Stimulated activated naive CD8-positive, alpha-beta T cell treated with anti-CD3 and anti-CD28 coated beads, Interleukin-15, amount 100 ng/mL, for 72 hours (primary cell): ENCODE data around the gene LRPAP1.
"Not testable (repeated sequence)": the region's sequence is repeated elsewhere in the genome, so short reads cannot be mapped to it uniquely, and the experiment has no call there.

Experiments
- ATAC-seq: fragments of 150-1000 bp; cut with Tn5 transposase; 2 replicates; pipeline ENCODE4 v1.10.0; 2021; ENCODE audit warnings: mild to moderate bottlenecking, moderate library complexity
- DNase-seq, 2 donors: peaks; one replicate each; pipeline ENCODE4 v3.0.0; 2021 to 2022
- H3K27ac Mint-ChIP-seq, 2 donors: one replicate each; pipeline ENCODE4 v1.8.0; 2022; ENCODE audit warnings: mild to moderate bottlenecking in 2 of 2, mixed read lengths in 2 of 2, moderate library complexity in 2 of 2
- H3K27me3 Mint-ChIP-seq: one replicate; pipeline ENCODE4 v1.8.0; 2022; ENCODE audit warnings: mixed read lengths
- H3K4me1 Mint-ChIP-seq: one replicate; pipeline ENCODE4 v1.8.0; 2022; ENCODE audit warnings: mild to moderate bottlenecking, mixed read lengths
- H3K4me3 Mint-ChIP-seq, 2 donors: one replicate each; pipeline ENCODE4 v1.8.0; 2022; ENCODE audit warnings: mild to moderate bottlenecking in 2 of 2, mixed read lengths in 2 of 2, moderate library complexity in 1 of 2
- H3K9me3 Mint-ChIP-seq, 2 donors: one replicate each; pipeline ENCODE4 v1.8.0; 2022; ENCODE audit warnings: mixed read lengths in 2 of 2

Gene LRPAP1

GRCh38 chr4:3570923-3571322 lies 38.7 kb upstream of the LRPAP1 start:
- not testable (repeated sequence) for H3K27me3 Mint-ChIP-seq, H3K27ac Mint-ChIP-seq

GRCh38 chr4:3569611-3570010 lies 37.4 kb upstream of the LRPAP1 start:
- H3K9me3 Mint-ChIP-seq, H3K4me3 Mint-ChIP-seq, H3K27me3 Mint-ChIP-seq, DNase-seq, H3K4me1 Mint-ChIP-seq, ATAC-seq, H3K27ac Mint-ChIP-seq: not testable (repeated sequence)

More at GRCh38 chr4:3570923-3571322, 38.7 kb upstream of the LRPAP1 start:
- not testable (repeated sequence) for H3K4me1 Mint-ChIP-seq, H3K9me3 Mint-ChIP-seq, ATAC-seq, H3K4me3 Mint-ChIP-seq, DNase-seq

GRCh38 chr4:3566701-3567100 lies 34.5 kb upstream of the LRPAP1 start:
- not testable (repeated sequence) for H3K9me3 Mint-ChIP-seq, H3K27ac Mint-ChIP-seq, DNase-seq, H3K4me3 Mint-ChIP-seq, ATAC-seq, H3K4me1 Mint-ChIP-seq, H3K27me3 Mint-ChIP-seq

GRCh38 chr4:3566301-3566700 lies 34.1 kb upstream of the LRPAP1 start:
- H3K27me3 Mint-ChIP-seq, DNase-seq, H3K4me3 Mint-ChIP-seq, H3K9me3 Mint-ChIP-seq, H3K27ac Mint-ChIP-seq, H3K4me1 Mint-ChIP-seq, ATAC-seq: not testable (repeated sequence)

- H3K4me1 Mint-ChIP-seq, H3K27ac Mint-ChIP-seq, ATAC-seq, H3K27me3 Mint-ChIP-seq, DNase-seq, H3K9me3 Mint-ChIP-seq, H3K4me3 Mint-ChIP-seq: not testable (repeated sequence)
Measured at GRCh38 chr4:3564948-3565347, 32.7 kb upstream of the LRPAP1 start.

GRCh38 chr4:3563403-3563802 lies 31.2 kb upstream of the LRPAP1 start:
- no peak for DNase-seq
- H3K9me3 Mint-ChIP-seq = no peaks in the 10 kb centered on the region
- no peak for ATAC-seq
- H3K27me3 Mint-ChIP-seq = no peaks in the 10 kb centered on the region
- no peak overlapping the region for H3K27ac Mint-ChIP-seq
- no peaks in the 10 kb centered on the region for H3K4me1 Mint-ChIP-seq
- no peak overlapping the region for H3K4me3 Mint-ChIP-seq

- H3K4me3 Mint-ChIP-seq, ATAC-seq, H3K27ac Mint-ChIP-seq, H3K27me3 Mint-ChIP-seq, DNase-seq, H3K4me1 Mint-ChIP-seq, H3K9me3 Mint-ChIP-seq: not testable (repeated sequence)
Measured at GRCh38 chr4:3562127-3562526, 29.9 kb upstream of the LRPAP1 start.

GRCh38 chr4:3560465-3560864 lies 28.2 kb upstream of the LRPAP1 start:
- ATAC-seq, H3K27ac Mint-ChIP-seq, H3K4me1 Mint-ChIP-seq, H3K4me3 Mint-ChIP-seq, H3K9me3 Mint-ChIP-seq, H3K27me3 Mint-ChIP-seq, DNase-seq: not testable (repeated sequence)

GRCh38 chr4:3559381-3560290 lies 27.4 kb upstream of the LRPAP1 start:
- not testable (repeated sequence) for H3K27me3 Mint-ChIP-seq, ATAC-seq, H3K4me1 Mint-ChIP-seq, DNase-seq, H3K9me3 Mint-ChIP-seq, H3K4me3 Mint-ChIP-seq, H3K27ac Mint-ChIP-seq

GRCh38 chr4:3558514-3558836 lies 26.3 kb upstream of the LRPAP1 start:
- not testable (repeated sequence) for DNase-seq, H3K4me1 Mint-ChIP-seq, H3K27me3 Mint-ChIP-seq, ATAC-seq, H3K27ac Mint-ChIP-seq, H3K9me3 Mint-ChIP-seq, H3K4me3 Mint-ChIP-seq

GRCh38 chr4:3557676-3558513 lies 25.7 kb upstream of the LRPAP1 start:
- H3K4me1 Mint-ChIP-seq = not testable (repeated sequence)

GRCh38 chr4:3557088-3557492 lies 24.9 kb upstream of the LRPAP1 start:
- not testable (repeated sequence) for H3K4me3 Mint-ChIP-seq, H3K27ac Mint-ChIP-seq, DNase-seq, H3K4me1 Mint-ChIP-seq, H3K9me3 Mint-ChIP-seq, H3K27me3 Mint-ChIP-seq, ATAC-seq

More at GRCh38 chr4:3557676-3558513, 25.7 kb upstream of the LRPAP1 start:
- not testable (repeated sequence) for H3K27ac Mint-ChIP-seq, H3K4me3 Mint-ChIP-seq, ATAC-seq, H3K9me3 Mint-ChIP-seq, H3K27me3 Mint-ChIP-seq, DNase-seq

GRCh38 chr4:3556244-3556867 lies 24.1 kb upstream of the LRPAP1 start:
- not testable (repeated sequence) for H3K4me1 Mint-ChIP-seq, H3K27me3 Mint-ChIP-seq, H3K4me3 Mint-ChIP-seq, H3K9me3 Mint-ChIP-seq, DNase-seq, ATAC-seq, H3K27ac Mint-ChIP-seq

GRCh38 chr4:3555459-3556070 lies 23.3 kb upstream of the LRPAP1 start:
- not testable (repeated sequence) for H3K27me3 Mint-ChIP-seq, H3K9me3 Mint-ChIP-seq, H3K27ac Mint-ChIP-seq, DNase-seq, H3K4me3 Mint-ChIP-seq, H3K4me1 Mint-ChIP-seq, ATAC-seq

GRCh38 chr4:3551366-3551765 lies 19.1 kb upstream of the LRPAP1 start:
- not testable (repeated sequence) for H3K27ac Mint-ChIP-seq, H3K4me1 Mint-ChIP-seq, H3K9me3 Mint-ChIP-seq, H3K4me3 Mint-ChIP-seq, ATAC-seq, DNase-seq, H3K27me3 Mint-ChIP-seq
